Activated naive CD4-positive, alpha-beta T cell treated with anti-CD3 and anti-CD28 coated beads, Interleukin-2, amount 50 U/mL, for 16 hours (primary cell): ENCODE measurements around the gene TBX1.
"Not testable (repeated sequence)": the region's sequence is repeated elsewhere in the genome, so short reads cannot be mapped to it uniquely, and the experiment has no call there.

Experiments used
- DNase-seq: peaks from one replicate; pipeline ENCODE4 v3.0.0-alpha.2; 2020

The TBX1 gene

GRCh38 chr22:19785461-19786263 is 25.1 kb downstream of the TBX1 start:
- no peak for DNase-seq

GRCh38 chr22:19786264-19786585 is 25.6 kb downstream of the TBX1 start:
- no peak for DNase-seq

- DNase-seq = no peak
These were observed 26.6 kb downstream of the TBX1 start for GRCh38 chr22:19786959-19787848.

GRCh38 chr22:19787849-19788141 is 27.2 kb downstream of the TBX1 start:
- no peak for DNase-seq

- no peak for DNase-seq
These were observed 28.2 kb downstream of the TBX1 start for GRCh38 chr22:19788661-19789225.

GRCh38 chr22:19789406-19789805 is 28.8 kb downstream of the TBX1 start:
- no peak for DNase-seq

GRCh38 chr22:19789828-19790227 is 29.2 kb downstream of the TBX1 start:
- DNase-seq = no peak

- DNase-seq = no peak
These were observed 30.7 kb downstream of the TBX1 start for GRCh38 chr22:19791243-19791642.

GRCh38 chr22:19791894-19792293 is 31.3 kb downstream of the TBX1 start:
- no peak for DNase-seq

GRCh38 chr22:19792383-19792896 is 31.9 kb downstream of the TBX1 start:
- DNase-seq = not testable (repeated sequence)

GRCh38 chr22:19793161-19793560 is 32.6 kb downstream of the TBX1 start:
- DNase-seq = no peak

- no peak for DNase-seq
These were observed 33.2 kb downstream of the TBX1 start for GRCh38 chr22:19793661-19794310.

- DNase-seq = no peak
These were observed 35.0 kb downstream of the TBX1 start for GRCh38 chr22:19795617-19796008.

- DNase-seq = no peak
These were observed 35.6 kb downstream of the TBX1 start for GRCh38 chr22:19796160-19796559.

GRCh38 chr22:19797086-19798002 is 36.8 kb downstream of the TBX1 start:
- DNase-seq = no peak

- no peak for DNase-seq
These were observed 37.6 kb downstream of the TBX1 start for GRCh38 chr22:19798003-19798665.

GRCh38 chr22:19798891-19799293 is 38.3 kb downstream of the TBX1 start:
- no peak for DNase-seq

- DNase-seq = no peak
These were observed 39.0 kb downstream of the TBX1 start for GRCh38 chr22:19799322-19800190.

GRCh38 chr22:19800306-19800705 is 39.7 kb downstream of the TBX1 start:
- DNase-seq = no peak

GRCh38 chr22:19800761-19801244 is 40.2 kb downstream of the TBX1 start:
- DNase-seq = no peak
